Memory B cell (primary cell): ENCODE data around the gene SNTA1.
"Not testable (repeated sequence)": the region's sequence is repeated elsewhere in the genome, so short reads cannot be mapped to it uniquely, and the experiment has no call there.

Experiments used
- ATAC-seq: fragments of 150-1000 bp; cut with Tn5 transposase; 2 replicates; pipeline ENCODE4 v1.10.0; 2021; ENCODE audit warnings: low read depth, mild to moderate bottlenecking, moderate library complexity
- DNase-seq, 2 donors: peaks; one replicate each; pipeline ENCODE4 v3.0.0; 2022; ENCODE audit warnings: low spot score in 2 of 2
- H3K27ac Mint-ChIP-seq: one replicate; pipeline ENCODE4 v1.8.0; 2022; ENCODE audit warnings: mild to moderate bottlenecking, moderate library complexity, mixed read lengths
- H3K27me3 Mint-ChIP-seq: one replicate; pipeline ENCODE4 v1.8.0; 2022; ENCODE audit warnings: mixed read lengths
- H3K36me3 Mint-ChIP-seq: one replicate; pipeline ENCODE4 v1.8.0; 2022; ENCODE audit warnings: mild to moderate bottlenecking, mixed read lengths
- H3K4me1 Mint-ChIP-seq: one replicate; pipeline ENCODE4 v1.8.0; 2022; ENCODE audit warnings: mixed read lengths
- H3K4me3 Mint-ChIP-seq: one replicate; pipeline ENCODE4 v1.8.0; 2022; ENCODE audit warnings: mild to moderate bottlenecking, moderate library complexity, mixed read lengths
- H3K9me3 Mint-ChIP-seq: one replicate; pipeline ENCODE4 v1.8.0; 2022; ENCODE audit warnings: mixed read lengths

Gene SNTA1

DNA sequence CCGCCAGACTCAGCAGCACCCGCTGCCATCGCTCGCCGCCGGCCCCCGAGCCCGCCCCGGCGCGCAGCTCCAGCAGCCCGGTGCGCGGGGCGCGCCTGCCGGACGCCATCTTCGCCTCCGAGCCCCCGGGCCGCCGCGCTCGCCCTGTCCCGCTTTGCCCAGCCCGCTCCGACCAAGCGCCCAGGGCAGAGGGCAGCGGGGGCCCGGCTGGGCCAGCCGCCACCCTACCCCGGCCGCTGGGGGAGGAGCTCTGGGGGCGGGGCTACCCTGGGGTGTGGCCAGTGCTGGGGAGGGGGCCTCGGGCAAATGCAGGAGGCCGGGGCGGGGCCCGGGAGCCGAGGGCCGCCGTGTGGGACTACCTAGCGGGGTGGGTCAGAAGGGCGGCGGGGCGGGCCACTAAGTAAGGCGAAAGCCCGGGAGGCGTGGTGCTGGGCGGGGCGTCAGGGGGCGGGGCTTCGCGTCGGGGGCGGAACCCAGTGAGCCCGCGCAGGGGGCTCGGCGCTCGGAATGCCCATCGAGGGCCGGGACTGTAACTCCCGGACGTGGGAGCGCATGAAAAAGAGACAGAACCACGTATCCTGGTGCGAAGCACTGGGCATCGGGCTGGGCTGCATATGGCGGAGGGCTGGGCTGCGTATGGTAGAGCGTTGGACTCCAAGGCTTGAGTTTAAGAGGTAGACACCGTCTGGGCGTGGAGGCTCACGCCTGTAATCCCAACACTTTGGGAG, at the start of gene SNTA1:
Gene SNTA1 (minus strand): TSS at position 252 of the 728 bp plus-strand sequence. CDS start 143 bp downstream, at position 109.
- ATAC-seq (peak; percentile 80), DNase-seq (peak; percentile 80 to 81)
- Mint-ChIP-seq H3K36me3 (peaks cover 2% of the 10 kb centered on the region), H3K4me1 (peaks cover 25% of the 10 kb centered on the region), H3K9me3 (peaks cover 2% of the 10 kb centered on the region), H3K27me3 (no peaks in the 10 kb centered on the region), H3K27ac (peak within 1 kb of the TSS; percentile 91), H3K4me3 (peak within 1 kb of the TSS; percentile 94)

DNA sequence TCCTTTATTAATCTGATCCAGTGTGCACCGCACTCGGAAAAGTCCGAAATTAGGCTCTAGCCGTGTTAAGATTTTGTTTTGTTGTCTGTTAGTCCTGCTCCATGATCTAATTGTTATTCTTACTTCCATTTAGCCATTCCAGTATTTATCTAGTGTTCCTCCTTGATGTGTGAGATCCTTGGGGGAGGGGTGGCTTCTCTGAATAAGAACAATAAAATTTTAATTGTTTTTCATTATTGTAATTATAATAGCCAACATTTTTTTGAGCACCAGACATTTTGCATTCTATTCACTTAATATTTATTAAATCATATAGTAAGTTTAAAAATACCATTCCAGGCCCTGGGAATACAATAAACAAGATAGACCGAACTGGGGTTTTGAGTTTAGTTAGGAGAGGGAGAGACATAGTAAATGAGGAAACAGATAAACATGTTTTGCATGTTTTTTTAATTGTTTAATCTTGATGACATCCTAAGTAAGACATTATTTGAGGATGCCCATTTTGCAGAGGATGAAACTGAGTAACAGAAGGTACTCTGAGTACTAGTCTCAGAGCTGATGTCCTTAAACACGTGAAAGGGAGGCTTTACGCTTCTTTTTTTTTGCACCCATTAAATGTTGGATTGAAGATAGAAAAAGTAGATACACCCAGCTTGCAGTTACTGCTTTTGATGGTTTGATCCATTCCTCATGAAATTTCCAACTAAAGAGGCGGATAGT, 47.5 kb upstream of the SNTA1 start:
- DNase-seq: no peak
- Mint-ChIP-seq H3K27me3 (no peaks in the 10 kb centered on the region), H3K27ac (peak overlapping the region; percentile 93)

DNA sequence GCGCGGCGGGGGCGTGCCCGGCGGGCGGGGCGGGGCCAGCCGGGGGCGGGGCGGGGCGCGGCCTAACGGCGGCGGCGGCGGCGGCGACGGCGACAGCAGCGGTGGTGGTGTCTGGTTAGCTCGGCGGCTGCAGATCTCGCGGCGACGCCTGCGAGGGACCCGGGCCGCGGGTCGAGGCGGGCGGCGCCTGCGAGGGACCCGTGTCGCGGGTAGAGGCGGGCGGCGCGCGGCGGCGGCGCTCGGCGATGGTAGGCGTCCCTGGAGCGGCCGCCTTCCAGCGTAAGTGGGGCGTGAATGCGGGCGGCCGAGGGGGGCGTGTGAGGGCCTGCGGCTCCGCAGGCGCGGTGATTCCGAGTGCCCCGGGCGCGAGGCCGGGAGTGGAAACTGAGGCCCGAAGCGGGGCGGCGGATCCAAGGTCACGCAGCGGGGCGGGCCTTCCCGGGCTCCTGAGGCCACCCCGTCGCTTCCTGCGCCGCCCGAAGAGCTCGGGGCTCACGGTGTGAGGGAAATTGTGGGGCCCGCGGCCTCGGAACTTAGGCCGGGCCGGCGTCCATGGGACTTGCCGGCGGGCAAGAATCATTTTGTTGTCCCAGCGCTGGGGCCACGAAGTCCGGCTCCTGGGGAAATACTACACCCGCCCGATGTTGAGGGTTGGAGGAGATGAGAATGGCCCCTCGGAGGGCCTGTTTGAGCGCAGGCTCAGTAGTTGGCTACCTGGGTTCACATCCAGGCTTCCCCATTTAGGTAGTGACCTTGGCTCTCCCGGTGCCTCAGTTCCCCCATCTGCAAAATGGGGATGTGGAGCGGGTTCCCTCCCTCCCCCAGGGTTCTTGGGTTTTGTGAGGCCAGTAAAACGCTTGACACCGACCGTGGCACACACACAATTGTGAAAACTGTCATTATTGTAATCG, 46.7 kb upstream of the SNTA1 start, which contains the start of gene CBFA2T2:
Gene CBFA2T2 (plus strand): TSS at position 74 of the 911 bp plus-strand sequence. CDS start 172 bp downstream, at position 246.
- DNase-seq: peak in 1 of 2 donors; percentile 11

More for the DNA sequence above, 47.5 kb upstream of the SNTA1 start:
- peaks cover 16% of the 10 kb centered on the region for H3K4me1 Mint-ChIP-seq
- ATAC-seq: no peak
- H3K4me3 Mint-ChIP-seq: peak overlapping the region; percentile 84
- H3K9me3 Mint-ChIP-seq: no peaks in the 10 kb centered on the region
- peaks cover 3% of the 10 kb centered on the region for H3K36me3 Mint-ChIP-seq

DNA sequence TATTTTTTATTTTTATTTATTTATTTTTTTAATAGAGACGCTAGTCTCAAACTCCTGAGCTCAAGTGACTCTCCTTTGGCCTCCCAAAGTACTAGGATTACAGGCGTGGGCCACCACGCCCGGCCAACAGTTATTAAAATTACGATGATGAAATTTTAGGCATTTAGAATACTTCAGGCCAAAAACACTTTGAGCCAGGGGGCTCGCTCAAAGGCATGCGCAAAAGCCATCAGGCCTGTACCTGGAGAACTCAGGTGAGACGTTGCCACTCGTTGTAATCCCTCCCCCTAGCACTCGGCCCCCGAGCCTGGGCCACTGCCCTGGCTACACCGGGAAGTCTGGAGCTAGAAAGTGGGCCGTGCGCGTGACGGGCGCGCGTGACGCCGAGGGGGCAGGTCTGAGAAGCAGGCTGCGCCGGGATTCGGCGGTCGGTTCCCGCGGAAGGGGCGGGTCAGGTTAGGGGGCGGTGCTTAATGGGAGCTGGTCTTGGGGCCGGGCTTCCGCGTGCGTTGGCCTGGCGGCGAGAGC, 46.0 kb upstream of the SNTA1 start:
- H3K27me3 Mint-ChIP-seq: no peaks in the 10 kb centered on the region
- DNase-seq (peak; percentile 96 to 99), ATAC-seq (peak; percentile 92)
- peaks cover 3% of the 10 kb centered on the region for H3K36me3 Mint-ChIP-seq
- peaks cover 12% of the 10 kb centered on the region for H3K4me1 Mint-ChIP-seq
- H3K27ac Mint-ChIP-seq: peak overlapping the region; percentile 93
- H3K4me3 Mint-ChIP-seq: peak overlapping the region; percentile 84
- H3K9me3 Mint-ChIP-seq: no peaks in the 10 kb centered on the region

More for the DNA sequence above, 46.7 kb upstream of the SNTA1 start, which contains the start of gene CBFA2T2:
- Mint-ChIP-seq H3K36me3 (peaks cover 3% of the 10 kb centered on the region), H3K9me3 (no peaks in the 10 kb centered on the region), H3K4me3 (peak within 1 kb of the TSS; percentile 84), H3K4me1 (peaks cover 12% of the 10 kb centered on the region), H3K27me3 (no peaks in the 10 kb centered on the region), H3K27ac (peak within 1 kb of the TSS; percentile 93)
- peak; percentile 50 for ATAC-seq

DNA sequence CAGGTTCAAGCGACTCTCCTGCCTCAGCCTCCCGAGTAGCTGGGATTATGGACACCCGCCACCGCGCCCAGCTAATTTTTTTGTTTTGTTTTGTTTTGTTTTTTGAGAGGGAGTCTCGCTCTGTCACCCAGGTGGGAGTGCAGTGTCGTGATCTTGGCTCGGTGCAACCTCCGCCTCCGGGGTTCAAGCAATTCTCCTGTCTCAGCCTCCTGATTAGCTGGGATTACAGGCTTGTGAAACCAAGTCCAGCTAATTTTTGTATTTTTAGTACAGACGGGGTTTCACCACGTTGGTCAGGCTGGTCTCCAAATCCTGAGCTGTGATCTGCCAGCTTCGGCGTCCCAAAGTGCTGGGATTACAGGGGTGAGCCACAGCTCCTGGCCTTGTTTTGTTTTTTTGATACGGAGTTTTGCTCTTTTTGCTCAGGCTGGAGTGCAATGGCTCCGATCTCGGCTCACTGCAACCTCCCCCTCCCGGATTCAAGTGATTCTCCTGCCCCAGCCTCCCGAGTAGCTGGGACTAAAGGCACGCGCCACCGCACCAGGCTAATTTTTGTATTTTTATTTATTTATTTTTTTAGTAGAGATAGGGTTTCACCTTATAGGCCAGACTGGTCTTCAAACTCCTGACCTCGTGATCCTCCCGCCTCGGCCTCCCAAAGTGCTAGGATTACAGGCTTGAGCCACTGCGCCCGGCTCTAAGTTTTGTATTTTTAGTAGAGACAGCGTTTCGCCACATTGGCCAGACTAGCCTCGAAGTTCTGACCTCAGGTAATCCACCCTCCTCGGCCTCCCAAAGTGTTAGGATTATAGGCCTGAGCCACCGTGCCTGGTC, 45.3 kb upstream of the SNTA1 start:
- Mint-ChIP-seq H3K27ac (peak overlapping the region; percentile 93), H3K4me1 (peaks cover 11% of the 10 kb centered on the region)
- not testable (repeated sequence) for H3K9me3 Mint-ChIP-seq, H3K4me3 Mint-ChIP-seq, DNase-seq, ATAC-seq, H3K27me3 Mint-ChIP-seq, H3K36me3 Mint-ChIP-seq

DNA sequence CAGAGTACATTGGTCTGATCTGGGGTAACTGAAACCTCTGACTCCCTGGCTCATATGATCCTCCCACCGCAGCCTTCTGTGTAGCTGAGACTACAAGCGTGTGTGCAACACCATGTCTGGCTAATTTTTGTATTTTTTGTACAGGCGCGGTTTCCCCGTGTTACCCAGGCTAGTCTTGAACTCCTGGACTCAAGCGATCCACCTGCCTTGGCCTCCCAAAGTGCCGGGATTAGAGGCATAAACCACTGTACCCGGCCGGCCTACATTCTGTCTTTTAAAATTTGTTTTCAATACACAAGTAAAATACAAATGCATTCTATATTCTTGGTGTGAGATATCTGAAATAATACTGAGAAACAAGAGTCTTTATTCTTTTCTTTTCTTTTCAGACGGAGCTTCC, 44.6 kb upstream of the SNTA1 start:
- no peaks in the 10 kb centered on the region for H3K27me3 Mint-ChIP-seq
- H3K4me1 Mint-ChIP-seq: peaks cover 9% of the 10 kb centered on the region
- ATAC-seq (no peak), DNase-seq (no peak)
- H3K4me3 Mint-ChIP-seq: no peak overlapping the region
- no peaks in the 10 kb centered on the region for H3K9me3 Mint-ChIP-seq
- H3K36me3 Mint-ChIP-seq: peaks cover 1% of the 10 kb centered on the region
- H3K27ac Mint-ChIP-seq: no peak overlapping the region

DNA sequence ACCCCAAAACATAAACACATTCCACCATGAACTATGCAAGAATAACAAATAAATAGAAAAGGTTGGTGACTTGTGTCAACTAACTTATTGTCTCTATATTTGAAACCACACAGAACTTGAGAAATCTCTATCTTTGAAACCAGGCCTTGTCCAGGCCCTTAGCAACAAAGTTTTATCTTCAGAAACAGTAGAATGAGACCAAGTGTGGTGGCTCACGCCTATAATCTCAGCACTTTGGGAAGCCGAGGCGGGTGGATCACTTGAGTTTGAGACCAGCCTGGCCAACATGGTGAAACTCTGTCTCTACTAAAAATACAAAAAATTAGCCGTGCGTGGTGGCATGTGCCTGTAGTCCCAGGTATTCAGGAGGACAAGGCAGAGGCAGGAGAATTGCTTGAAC, 39.6 kb upstream of the SNTA1 start:
- not testable (repeated sequence) for H3K4me1 Mint-ChIP-seq, H3K27me3 Mint-ChIP-seq, DNase-seq, H3K36me3 Mint-ChIP-seq, H3K4me3 Mint-ChIP-seq, H3K9me3 Mint-ChIP-seq, ATAC-seq
- H3K27ac Mint-ChIP-seq: peak overlapping the region; percentile 18

DNA sequence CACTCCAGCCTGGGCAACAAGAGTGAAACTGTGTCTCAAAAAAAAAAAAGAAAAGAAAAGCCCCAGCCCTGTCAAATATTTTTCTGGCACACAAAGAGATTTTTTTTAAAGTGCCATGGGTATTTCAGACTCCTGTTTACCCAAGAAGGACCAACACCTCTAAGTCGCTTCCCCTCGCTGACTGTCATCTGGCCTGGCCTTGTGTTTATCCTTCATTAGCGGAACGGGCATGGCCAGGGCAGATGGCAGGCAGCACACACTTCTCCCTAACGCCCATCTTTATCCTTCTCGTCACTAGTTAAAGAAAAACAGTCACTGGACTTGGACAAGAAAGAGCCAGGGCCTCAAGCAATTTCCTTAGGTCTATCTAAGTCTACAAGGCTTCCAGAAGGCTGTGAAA, 39.0 kb upstream of the SNTA1 start:
- Mint-ChIP-seq H3K4me3 (no peak overlapping the region), H3K27ac (peak overlapping the region; percentile 18), H3K4me1 (no peaks in the 10 kb centered on the region), H3K27me3 (no peaks in the 10 kb centered on the region), H3K36me3 (no peaks in the 10 kb centered on the region), H3K9me3 (no peaks in the 10 kb centered on the region)
- DNase-seq (no peak), ATAC-seq (no peak)

DNA sequence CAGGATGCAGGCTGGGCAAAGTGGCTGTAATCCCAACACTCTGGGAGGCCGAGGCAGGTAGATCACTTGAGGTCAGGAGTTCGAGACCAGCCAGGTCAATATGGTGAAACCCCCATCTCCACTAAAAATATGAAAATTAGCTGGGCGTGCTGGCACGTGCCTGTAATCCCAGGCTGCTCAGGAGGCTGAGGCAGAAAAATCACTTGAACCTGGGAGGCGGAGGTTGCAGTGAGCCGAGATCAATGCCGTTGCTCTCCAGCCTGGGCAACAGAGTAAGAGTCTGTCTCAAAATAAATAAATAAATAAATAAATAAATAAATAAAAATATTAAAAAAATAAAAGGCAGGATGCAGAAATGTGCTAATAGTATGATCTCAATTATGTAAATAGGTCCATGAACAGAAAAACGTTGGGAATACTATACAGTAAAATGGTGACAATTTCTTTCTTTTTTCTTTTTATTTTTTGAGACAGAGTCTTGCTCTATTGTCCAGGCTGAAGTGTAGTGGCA, 37.9 kb upstream of the SNTA1 start:
- no peaks in the 10 kb centered on the region for H3K4me1 Mint-ChIP-seq
- H3K4me3 Mint-ChIP-seq: no peak overlapping the region
- H3K36me3 Mint-ChIP-seq: no peaks in the 10 kb centered on the region
- DNase-seq: no peak
- no peaks in the 10 kb centered on the region for H3K9me3 Mint-ChIP-seq
- ATAC-seq: no peak
- H3K27ac Mint-ChIP-seq: no peak overlapping the region
- H3K27me3 Mint-ChIP-seq: no peaks in the 10 kb centered on the region

DNA sequence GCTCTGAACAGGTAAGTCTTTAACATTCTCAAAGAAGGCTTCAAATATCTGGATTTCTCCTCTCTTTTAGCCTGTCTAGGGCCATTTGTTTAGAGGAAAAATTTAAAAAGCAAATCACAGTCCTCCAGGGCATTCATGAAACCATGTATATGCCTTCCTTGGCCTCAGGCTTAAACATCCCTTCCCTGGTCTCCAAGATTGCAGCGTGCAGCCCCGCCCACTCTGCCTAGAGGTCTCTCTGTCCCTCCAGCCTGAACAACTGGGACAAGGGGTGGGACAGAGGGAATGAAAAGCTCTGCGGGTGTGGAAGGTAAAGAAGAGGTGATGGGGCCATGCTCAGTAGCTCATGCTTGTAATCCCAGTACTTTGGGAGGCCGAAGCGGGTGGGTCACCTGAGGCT, 36.5 kb upstream of the SNTA1 start:
- no peak for DNase-seq
- Mint-ChIP-seq H3K27ac (no peak overlapping the region), H3K4me1 (peaks cover 6% of the 10 kb centered on the region), H3K27me3 (no peaks in the 10 kb centered on the region), H3K4me3 (no peak overlapping the region), H3K9me3 (no peaks in the 10 kb centered on the region), H3K36me3 (no peaks in the 10 kb centered on the region)
- no peak for ATAC-seq

DNA sequence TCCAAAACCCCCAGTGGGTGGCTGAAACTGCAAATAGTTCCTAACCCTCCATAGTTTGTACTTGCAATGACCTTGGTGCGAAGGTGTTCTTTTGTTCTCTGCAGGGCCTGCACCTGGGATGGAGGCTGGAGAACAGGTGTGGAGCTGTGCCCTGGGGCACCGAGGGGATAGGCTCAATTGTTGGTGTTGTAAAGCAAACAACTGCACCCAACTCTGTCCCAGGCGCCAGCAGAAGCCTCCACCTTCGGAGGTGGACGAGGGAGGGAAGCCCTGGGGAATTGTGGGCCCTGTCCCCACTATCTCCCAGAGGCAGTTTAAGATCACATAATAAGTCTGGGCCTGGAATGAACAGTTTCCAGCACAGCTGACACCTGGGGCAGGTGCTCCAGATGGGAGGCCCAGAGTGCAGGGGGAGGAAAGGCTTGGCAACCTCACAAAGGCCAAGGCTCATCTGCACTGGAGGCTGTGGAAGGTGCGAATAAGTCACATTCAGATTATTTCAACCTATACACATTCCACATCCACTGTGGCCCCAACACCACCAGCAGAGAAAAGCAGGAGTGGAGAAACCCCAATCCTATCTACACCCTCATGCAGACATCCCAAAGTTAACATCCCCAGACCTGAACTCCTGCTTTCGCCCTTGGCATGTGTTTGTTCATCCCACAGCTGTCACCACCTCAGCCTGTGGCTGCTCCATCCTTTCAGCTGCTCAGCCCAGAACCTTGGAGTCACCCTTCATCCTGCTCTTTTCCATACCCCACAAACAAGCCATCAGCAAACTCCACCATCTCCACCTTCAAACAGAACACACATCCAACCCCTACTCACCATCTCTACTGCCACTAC, 34.0 kb upstream of the SNTA1 start:
- no peak overlapping the region for H3K4me3 Mint-ChIP-seq
- no peaks in the 10 kb centered on the region for H3K27me3 Mint-ChIP-seq
- H3K36me3 Mint-ChIP-seq: no peaks in the 10 kb centered on the region
- no peak overlapping the region for H3K27ac Mint-ChIP-seq
- ATAC-seq: no peak
- H3K9me3 Mint-ChIP-seq: no peaks in the 10 kb centered on the region
- no peak for DNase-seq
- peaks cover 9% of the 10 kb centered on the region for H3K4me1 Mint-ChIP-seq
